Right lobe of liver (tissue), 4 donors: ENCODE measurements around the gene ARL3.

ENCODE experiments used
- CTCF ChIP-seq, 4 donors: fragments of 200-600 bp in 3 of 4; fragments of 450-650 bp in 1 of 4; IDR thresholded peaks; one replicate each; pipeline versions ENCODE4 v1.5.1 to v1.8.0; 2016 to 2022; ENCODE audit warnings: antibody characterized with exemption in 4 of 4, mild to moderate bottlenecking in 2 of 4
- POLR2A ChIP-seq: fragments of 450-650 bp; IDR thresholded peaks from one replicate; pipeline ENCODE4 v1.6.1; 2017; ENCODE audit warnings: antibody characterized with exemption, mild to moderate bottlenecking
- donor health status: DM: no; HTN: no; CAD: no.
- donor health status: DM: no; HTN: no; CAD: no.
- donor health status: DM: no; HTN: yes; CAD: no.

GRCh38 chr10:102665904-102666509 lies 48.2 kb downstream of the ARL3 start:
- TF ChIP-seq CTCF (IDR thresholded peaks at IDR 0.05) (no peak), POLR2A (no peak)
